COLO668 (cell line): ENCODE results near the gene SIGLEC8.
"Not testable (repeated sequence)": the region's sequence is repeated elsewhere in the genome, so short reads cannot be mapped to it uniquely, and the experiment has no call there.

Experiments used
- DNase-seq: peaks from one replicate; lab custom pipeline; 2025; ENCODE audit not compliant: unreplicated experiment; lab: John Stamatoyannopoulos, UW

Gene SIGLEC8

DNA sequence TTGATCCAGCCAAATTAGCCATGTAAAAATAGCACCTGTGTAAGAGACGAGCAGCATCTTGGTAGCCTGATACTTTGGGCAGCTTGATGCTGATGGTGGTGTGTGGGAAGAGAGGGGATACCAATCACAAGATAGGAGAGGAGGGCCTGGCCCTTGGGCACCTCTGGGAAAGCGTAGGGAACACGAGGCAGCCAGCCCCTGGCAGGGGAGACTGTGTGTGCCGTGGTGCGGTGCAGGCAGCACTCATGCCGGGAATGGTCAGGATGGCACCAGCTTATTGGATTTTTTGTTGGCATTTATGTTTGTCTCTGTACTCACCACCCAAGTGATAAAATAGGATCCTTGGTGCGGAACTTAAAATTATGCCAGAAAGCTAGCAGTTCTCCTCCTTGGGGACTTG, 10.2 kb downstream of the SIGLEC8 start:
- no peak for DNase-seq

DNA sequence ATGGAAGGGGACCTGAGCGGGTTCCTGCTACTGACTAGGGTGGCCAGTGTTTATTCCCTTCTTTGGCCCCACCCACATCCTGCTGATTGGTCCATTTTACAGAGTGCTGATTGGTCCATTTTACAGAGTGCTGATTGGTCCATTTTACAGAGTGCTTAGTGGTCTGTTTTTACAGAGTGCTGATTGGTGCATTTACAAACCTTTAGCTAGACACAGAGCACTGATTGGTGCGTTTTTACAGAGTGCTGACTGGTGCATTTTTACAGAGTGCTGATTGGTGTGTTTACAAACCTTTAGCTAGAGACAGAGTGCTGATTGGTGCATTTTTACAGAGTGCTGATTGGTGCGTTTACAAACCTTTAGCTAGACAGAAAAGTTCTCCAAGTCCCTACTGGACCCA, 10.7 kb downstream of the SIGLEC8 start:
- DNase-seq, result not testable (repeated sequence)

DNA sequence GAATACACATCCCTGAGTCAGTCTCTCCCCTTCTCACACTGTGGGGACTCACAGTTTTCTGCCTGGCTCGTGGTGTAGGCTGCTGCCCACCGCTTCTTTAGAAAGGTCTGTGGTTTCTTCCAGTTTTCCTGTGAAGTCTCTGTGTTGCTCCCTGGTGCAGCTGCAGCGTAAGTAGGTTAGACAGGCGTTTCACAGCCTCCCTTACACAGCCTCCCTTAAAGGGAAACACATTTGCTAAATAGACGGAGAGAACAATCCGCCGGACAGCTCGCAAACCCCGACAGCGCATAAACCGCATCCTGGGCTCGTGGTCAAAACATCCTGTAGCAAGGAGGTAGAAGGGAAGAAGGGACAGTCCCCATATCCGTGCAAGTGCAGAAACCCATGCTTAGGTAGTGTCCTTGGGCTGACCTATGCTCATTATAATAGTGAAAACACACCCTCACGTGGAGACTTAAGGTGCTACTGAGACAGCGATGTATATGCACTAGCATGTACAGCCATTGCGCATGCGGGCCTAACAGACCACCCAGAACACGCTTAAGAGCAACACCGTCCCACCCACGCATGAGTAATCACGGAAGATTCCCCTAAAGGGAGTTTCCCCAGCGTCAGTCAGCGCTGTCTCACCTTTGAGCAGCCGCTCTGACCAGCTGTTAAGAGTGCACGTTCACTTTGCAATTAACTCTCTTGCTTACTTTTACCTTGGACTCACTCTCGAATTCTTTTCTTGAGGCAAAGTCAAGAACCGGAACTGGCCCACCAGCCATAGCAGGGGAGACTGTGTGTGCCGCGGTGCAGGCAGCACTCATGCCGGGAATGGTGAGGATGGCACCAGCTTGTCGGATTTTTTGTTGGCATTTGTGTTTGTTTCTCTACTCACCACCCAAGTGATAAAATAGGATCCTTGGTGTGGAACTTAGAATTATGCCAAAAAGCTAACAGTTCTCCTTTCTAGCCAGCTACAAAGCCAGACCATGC, 16.6 kb downstream of the SIGLEC8 start:
- no peak for DNase-seq

DNA sequence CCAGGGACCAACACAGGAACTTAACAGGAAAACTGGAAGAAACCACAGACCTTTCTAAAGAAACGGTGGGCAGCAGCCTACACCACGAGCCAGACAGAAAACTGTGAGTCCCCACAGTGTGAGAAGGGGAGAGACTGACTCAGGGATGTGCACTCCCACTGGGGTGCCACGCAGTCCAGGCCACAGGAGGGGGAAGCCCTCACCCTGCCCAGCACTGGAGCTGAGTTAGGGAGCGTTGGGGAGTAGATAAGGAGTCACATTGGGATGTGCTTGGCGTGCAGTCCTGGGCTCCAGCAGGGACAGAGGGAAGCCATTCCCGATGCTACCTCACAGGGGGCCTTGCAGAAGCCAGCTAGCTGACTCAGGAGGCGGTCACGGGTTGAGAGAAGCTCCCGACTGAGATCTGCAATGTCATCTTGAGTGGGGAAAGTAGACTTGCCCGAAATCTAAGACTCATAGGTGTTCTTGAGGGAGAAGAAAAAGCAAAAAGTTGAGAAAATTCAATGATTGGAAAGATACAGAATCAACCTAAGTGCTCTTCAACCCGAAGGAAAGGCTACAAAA, 17.3 kb downstream of the SIGLEC8 start:
- DNase-seq, result no peak

DNA sequence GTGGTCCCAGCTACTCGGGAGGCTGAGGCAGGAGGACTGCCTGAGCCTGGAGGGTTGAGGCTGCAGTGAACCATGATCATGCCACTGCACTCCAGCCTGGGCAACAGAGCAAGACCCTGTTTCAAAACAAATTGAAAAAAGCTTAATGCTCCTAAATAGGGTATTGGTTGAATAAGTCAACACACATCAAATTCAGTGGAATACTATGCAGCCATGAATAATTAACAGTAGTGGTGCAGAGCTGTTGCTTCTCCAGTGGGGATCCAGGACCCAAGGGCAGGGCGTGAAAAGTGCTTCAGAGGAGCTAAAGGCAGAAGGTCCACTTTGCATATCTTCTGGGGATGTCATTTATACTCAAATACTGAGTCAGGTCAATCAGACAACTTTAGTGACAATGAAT, 18.2 kb downstream of the SIGLEC8 start:
- no peak for DNase-seq

DNA sequence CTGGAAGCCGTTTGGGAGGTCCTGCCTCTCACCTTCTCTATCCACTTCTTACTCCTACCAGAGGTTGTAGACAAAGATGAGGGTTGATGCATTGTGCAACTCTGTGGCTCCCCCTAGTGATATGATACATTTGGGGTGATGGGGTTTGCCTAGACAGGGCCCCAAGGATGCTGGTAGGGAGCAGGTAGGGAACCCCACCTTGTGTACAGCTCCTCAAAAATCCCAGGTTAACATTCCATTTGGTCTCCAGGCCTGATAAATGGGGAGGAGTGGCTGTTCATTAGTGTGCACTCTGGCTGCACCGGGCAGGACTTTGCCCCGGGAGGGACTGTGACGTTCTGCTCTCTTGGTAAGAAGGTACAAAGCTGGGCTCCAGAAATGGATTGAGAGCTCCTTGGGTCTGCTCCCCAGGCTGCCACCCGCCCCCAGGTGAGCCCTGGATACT, 19.2 kb downstream of the SIGLEC8 start:
- DNase-seq, result no peak

DNA sequence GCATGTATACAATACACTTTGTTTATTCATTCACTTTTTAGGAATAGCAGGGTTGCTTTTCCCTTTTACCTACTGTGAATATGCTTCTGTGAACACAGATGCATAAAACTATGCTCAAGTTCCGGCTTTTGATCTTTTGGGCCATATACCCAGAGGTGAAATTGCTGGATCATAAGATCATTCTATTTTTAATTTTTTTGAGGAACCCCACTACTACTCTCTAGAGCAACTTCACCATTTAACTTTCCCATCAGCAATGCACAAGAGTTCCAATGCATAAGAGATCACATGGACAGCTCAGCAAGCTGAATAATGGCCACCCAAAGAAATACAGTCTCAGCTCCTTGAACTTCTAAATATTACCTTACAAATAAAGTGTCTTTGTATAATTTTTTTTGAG, 23.8 kb downstream of the SIGLEC8 start:
- DNase-seq, result no peak

DNA sequence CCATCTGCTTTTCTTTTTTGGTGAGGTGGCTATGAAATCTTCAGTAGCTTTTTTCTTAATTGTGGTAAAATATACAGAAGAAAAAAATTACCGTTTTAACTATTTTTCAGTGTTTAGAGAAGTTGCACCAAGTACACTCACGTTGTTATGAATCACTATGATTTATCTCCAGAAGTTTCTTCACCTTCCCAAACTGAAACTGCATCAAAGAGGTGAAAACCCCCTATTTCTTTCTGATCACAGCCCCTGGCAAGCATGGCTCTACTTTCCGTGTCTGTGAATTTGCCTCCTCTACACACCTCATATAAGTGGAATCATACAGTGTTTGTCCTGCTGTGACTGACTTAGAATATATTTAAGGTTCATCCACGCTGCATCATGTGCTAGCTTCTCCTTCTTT, 25.2 kb downstream of the SIGLEC8 start:
- no peak for DNase-seq

DNA sequence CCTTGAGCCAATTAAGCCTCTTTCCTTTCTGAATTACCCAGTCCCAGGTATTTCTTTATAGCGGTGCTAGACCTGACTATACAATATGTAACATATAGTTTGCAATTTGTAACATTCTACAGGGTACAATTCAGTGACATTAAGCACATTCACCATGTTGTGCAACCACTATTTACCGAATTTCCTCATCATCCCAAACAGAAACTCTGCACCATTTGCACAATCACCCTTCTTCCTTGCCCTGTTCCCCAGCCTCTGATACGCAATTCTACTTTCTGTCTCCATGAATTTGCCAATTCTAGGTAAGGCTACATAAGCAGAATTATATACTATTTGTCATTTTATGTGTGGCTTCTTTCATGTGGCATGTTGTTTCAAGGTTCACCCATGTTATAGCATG, 27.1 kb downstream of the SIGLEC8 start:
- DNase-seq, result no peak

DNA sequence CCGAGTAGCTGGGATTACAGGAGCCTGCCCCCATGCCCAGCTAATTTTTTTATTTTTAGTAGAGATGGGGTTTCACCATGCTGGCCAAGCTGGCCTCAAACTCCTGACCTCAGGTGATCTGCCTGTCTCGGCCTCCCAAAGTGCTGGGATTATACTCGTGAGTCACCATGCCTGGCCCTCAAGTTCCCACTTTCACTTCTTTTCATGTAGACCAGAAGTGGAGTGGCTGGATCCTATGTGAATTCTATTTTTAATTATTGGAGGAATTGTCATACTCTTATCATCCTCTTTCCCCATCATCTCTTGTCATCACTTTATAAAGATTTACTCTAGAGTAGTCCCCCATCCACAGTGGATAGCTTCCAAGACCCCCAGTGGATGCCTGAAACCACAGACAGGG, 28.0 kb downstream of the SIGLEC8 start:
- no peak for DNase-seq

DNA sequence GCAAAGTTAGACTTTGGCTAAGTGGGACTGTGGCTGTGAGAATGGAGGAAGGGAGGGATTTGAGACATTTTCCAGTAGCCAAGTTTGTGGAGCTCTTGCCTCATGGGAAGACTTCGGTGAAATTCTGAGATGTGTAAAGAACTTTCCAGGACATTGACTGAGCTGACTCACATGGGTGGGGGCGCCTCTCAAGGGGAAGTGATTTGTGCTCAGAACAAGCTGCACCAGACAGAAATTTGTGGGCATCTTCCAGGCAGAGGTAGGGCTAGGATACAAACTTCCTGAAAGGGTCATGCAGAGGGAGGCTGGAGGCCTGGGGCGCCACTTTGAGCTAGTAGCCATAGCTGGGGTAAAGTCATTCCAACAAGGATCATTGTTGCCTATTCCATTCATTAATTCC, 31.1 kb downstream of the SIGLEC8 start:
- DNase-seq, result no peak

DNA sequence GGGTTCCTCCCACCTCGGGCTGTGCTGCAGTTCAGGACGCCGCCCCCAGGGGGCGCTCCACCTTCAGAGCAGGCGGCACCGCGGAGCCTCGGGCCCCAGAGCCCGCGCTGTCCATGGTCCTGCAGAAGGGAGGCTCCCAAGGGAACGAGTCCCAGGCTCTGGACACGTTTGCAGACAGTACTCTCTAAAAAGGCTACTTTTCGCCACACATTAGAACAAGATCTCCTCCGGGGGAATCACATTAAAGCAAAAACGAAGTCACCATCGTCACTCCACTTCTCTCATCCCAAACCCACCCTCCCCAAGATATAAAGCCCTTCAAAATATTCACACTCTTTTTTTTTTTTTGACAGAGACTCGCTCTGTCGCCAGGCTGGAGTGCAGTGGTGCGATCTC, 36.2 kb downstream of the SIGLEC8 start:
- peak; percentile 50 for DNase-seq

DNA sequence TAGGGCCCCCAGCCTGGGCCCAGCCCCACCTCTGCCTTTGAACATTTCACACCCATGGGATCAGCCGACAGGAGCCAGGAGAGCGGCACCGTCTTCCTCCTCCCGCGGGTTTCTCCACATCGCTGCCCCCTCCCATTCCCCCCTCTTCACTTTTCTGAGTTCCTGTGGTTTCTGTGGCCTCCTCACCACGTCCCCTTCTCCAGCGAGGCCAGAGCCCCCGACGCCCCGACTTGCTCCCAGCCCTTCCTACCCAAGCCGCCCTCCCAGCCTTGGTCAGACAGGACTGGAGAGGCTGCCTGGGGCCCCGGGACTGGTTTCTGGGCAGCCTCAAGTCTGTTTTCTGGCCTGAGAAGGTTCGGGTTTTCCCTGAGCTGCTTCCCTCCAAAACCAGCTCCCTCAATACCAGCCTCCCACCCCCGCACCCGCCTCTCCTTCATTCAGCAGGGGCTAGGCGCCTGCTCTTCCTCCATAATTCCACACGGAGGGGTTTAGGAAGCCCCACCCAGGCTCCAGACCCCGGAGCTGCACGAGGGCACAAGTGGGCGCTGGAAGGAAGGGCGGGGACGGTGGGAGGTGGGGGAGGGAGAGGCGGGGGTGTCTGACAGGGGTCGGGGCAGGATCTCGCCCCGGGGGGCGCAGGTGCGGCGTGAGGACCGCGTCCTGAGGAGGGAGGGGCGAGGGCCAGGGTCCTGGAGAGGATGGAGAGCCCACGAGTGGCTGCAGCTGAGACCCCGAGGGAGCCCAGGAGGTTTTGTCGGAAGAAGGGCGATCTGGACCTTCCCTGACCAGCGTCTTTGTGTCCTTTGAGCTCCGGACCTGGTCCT, 36.8 kb downstream of the SIGLEC8 start:
- DNase-seq, result no peak

DNA sequence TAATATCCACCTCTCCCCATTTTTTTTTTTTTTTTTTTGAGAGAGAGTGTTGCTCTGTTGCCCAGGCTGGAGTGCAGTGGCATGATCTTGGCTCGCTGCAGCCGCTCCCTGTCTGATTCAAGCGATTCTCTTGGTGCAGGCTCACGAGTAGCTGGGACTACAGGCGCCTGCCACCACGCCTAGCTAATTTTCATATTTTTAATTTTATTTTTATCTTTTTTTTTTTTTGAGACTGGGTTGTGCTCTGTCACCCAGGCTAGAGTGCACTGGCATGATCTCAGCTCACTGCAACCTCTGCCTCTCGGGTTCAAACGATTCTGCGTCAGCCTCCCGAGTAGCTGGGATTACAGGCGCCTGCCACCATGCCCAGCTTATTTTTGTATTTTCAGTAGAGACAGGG, 37.7 kb downstream of the SIGLEC8 start:
- DNase-seq, result not testable (repeated sequence)

DNA sequence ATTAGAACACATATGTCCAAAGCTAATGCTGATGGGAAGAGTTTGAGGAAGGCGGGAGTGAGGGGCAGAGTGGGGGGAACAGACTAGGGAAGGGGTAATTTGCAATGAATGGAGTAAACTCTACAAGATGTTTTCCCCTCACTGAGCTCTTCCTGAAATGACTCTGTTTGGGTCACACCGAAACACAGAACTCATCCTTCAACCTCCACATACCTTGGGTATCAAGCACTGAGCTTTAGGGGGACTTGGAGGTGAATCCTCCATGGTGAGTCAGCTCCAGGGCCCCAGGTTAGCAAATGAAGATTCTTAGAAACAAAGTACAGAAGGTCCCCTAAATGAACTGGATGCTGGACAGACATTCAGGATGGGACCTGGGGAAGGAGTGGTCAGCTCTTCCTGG, 39.5 kb downstream of the SIGLEC8 start:
- DNase-seq, result no peak

DNA sequence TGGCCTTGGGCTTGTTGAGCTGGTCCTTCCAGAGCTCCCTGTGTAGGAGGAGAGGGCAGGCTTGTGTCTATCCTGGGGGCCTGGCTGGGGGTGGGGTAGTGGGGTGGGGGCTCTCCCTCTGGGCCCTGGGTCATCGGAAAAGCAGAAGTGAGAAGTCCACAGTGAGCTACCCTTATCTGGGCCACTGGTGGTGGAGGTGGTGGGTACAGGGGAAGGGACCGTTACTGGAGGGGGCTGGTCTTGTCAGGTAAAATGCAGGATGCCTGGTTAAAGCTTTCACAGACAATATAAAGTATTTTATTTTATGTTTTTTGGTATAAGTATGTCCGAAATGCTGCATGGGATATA, 40.5 kb downstream of the SIGLEC8 start:
- no peak for DNase-seq

DNA sequence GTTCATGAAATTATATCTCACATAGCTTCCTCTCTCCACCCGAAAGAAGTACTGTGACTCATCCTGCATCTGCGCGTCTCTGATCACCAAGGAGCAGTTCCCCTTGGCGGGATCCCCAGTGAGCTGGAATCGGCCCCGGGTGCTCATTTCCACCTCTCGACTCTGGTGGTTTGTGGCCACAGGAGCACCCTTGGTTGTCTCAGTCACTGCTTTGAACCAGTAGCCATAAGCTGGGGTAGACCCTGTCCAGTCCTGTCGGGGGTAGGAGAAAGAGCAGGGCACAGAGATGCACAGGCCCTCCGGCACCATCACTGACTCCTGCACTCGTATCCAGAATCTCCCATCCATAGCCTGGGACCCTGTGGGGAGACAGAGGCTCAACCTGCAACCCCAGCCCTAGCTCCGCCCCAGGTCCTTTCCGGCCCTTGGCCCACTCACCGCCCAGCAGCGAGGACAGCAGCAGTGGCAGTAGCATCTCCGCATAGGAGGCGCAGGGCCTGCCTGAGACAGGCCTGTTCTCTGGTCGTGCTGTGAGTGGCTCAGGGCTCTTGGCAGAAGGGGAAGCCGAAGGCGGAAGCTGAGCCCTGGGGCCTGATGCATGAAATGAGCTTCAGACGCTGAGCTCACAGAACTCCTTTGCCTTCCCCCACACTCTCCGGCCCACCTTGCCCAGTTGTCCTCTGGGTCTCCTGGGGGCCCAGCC, 41.0 kb downstream of the SIGLEC8 start, which contains the start of gene SIGLEC10:
Gene SIGLEC10 (minus strand): TSS at position 536 of the 703 bp plus-strand sequence. CDS start 61 bp downstream, at position 475.
- DNase-seq, result no peak

DNA sequence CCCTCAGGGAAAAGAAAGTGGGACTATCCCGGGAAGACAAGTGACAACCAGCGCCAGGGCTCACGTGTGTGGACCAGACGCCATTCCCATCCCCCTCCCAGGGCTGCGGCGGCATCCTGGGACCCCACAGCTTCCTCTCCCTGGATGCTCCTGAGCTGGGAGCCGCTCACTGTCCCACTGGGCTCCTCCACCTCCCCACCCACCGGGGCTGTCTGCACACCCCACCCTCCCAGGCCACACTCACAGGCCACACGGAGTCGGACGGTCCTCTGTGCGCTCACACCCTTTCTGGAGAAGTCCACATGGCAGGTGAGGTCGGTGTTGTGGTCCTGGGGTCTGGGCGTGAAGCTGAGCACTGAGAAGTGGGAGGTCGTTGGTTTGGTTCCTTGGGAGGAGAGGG, 41.8 kb downstream of the SIGLEC8 start:
- not testable (repeated sequence) for DNase-seq

DNA sequence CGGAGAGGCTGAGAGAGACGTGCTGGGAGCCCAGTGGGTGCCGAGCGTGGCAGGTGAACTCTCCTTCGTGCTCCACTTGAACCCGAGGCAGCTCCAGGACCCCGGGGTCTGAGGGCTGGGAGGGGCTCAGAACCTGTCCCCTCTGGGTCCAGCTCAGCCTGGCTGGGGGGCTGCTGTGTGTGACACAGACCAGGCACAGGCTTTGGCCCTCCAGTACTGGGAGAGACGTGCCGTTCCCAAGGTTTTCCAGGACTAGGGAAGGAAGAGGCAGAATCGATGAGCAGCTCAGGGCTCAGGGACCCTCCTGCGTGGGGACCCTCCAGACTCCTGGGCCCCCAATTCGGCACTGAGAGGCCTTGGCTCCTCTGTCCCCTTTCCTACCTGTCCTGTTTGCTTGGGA, 43.1 kb downstream of the SIGLEC8 start:
- no peak for DNase-seq

DNA sequence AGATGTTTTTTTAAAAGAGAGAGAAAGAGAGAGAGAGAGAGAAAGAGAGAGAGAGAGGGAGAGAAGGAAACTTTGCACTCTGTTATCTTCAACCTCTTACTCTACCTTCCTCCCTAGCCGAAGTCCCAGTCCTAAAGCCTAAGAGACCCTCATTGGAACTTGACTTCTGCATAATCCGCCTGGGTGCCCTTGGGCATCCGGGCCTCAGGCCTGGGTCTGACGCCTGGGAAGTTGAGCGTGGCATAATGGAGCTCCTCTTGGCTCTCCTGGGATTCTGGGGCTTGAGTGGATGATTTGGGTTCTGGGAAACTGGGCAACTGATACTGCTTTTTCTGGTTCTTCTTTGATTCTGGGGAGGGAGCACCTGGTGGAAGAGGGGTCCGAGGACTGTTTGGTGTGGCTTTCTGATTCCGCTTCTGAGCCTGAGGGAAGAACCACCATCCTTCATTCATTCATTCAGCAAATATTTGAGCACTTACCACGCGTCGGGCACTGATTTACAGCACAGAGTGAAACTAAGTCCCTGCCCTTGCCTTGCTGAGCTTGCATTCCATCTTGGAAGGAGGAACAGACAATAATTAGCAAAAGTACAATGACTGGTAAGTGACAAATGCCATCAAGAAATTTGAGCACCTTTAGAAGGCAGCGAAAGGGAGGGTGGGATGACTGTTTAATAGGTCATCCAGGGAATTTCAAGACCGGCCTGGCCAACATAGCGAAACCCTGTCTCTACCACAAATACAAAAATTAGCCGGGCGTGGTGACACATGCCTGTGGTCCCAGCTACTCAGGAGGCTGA, 47.1 kb downstream of the SIGLEC8 start:
- no peak for DNase-seq
